Measurements from ENCODE around the gene NADSYN1. TPM values are rescaled to one million over a fixed set of nuclear protein-coding genes. Genes with fewer than 3 reads are reported as not detected.
"Not testable (repeated sequence)": the region's sequence is repeated elsewhere in the genome, so short reads cannot be mapped to it uniquely, and the experiment has no call there.

NADSYN1 gene
- total RNA-seq, 1 experiment from 2014 or later = 34.9 TPM

GRCh38 chr11:71540521-71541304 lies 87.7 kb downstream of the NADSYN1 start:
- not testable (repeated sequence) for DNase-seq; H3K4me3 ChIP-seq (ENCODE audit: insufficient read depth, low read depth, low read length); H3K36me3 ChIP-seq (replicated peaks; ENCODE audit: control insufficient read depth, insufficient read depth, low read length); H3K27me3 ChIP-seq (ENCODE audit: control insufficient read depth, insufficient read depth, low read length)

- Histone ChIP-seq H3K36me3 (replicated peaks; ENCODE audit: control insufficient read depth, insufficient read depth, low read length) (no peaks in the 10 kb centered on the region), H3K4me3 (ENCODE audit: insufficient read depth, low read depth, low read length) (no peak overlapping the region), H3K27me3 (ENCODE audit: control insufficient read depth, insufficient read depth, low read length) (no peaks in the 10 kb centered on the region)
- no peak for DNase-seq
These were observed 89.4 kb downstream of the NADSYN1 start for GRCh38 chr11:71542382-71542781.

GRCh38 chr11:71542879-71543777 lies 90.1 kb downstream of the NADSYN1 start:
- H3K27me3 ChIP-seq (ENCODE audit: control insufficient read depth, insufficient read depth, low read length) = no peaks in the 10 kb centered on the region
- no peaks in the 10 kb centered on the region for H3K36me3 ChIP-seq (replicated peaks; ENCODE audit: control insufficient read depth, insufficient read depth, low read length)
- no peak for DNase-seq

GRCh38 chr11:71543866-71544265 lies 90.9 kb downstream of the NADSYN1 start:
- no peak for DNase-seq
- no peak overlapping the region for H3K4me3 ChIP-seq (ENCODE audit: insufficient read depth, low read depth, low read length)
- no peaks in the 10 kb centered on the region for H3K27me3 ChIP-seq (ENCODE audit: control insufficient read depth, insufficient read depth, low read length)
- no peaks in the 10 kb centered on the region for H3K36me3 ChIP-seq (replicated peaks; ENCODE audit: control insufficient read depth, insufficient read depth, low read length)

More at GRCh38 chr11:71542879-71543777, 90.1 kb downstream of the NADSYN1 start:
- H3K4me3 ChIP-seq (ENCODE audit: insufficient read depth, low read depth, low read length) = no peak overlapping the region

GRCh38 chr11:71544525-71545214 lies 91.7 kb downstream of the NADSYN1 start:
- no peaks in the 10 kb centered on the region for H3K27me3 ChIP-seq (ENCODE audit: control insufficient read depth, insufficient read depth, low read length)
- no peaks in the 10 kb centered on the region for H3K36me3 ChIP-seq (replicated peaks; ENCODE audit: control insufficient read depth, insufficient read depth, low read length)
- DNase-seq = no peak
- no peak overlapping the region for H3K4me3 ChIP-seq (ENCODE audit: insufficient read depth, low read depth, low read length)

- Histone ChIP-seq H3K36me3 (replicated peaks; ENCODE audit: control insufficient read depth, insufficient read depth, low read length) (no peaks in the 10 kb centered on the region), H3K27me3 (ENCODE audit: control insufficient read depth, insufficient read depth, low read length) (no peaks in the 10 kb centered on the region), H3K4me3 (ENCODE audit: insufficient read depth, low read depth, low read length) (no peak overlapping the region)
- DNase-seq = no peak
These were observed 92.5 kb downstream of the NADSYN1 start for GRCh38 chr11:71545405-71545966.

- no peak within 1 kb of the TSS for H3K4me3 ChIP-seq (ENCODE audit: insufficient read depth, low read depth, low read length)
- no peak for DNase-seq
- no peaks in the 10 kb centered on the region for H3K27me3 ChIP-seq (ENCODE audit: control insufficient read depth, insufficient read depth, low read length)
- no peaks in the 10 kb centered on the region for H3K36me3 ChIP-seq (replicated peaks; ENCODE audit: control insufficient read depth, insufficient read depth, low read length)
These were observed 95.1 kb downstream of the NADSYN1 start, which contains the start of gene KRTAP5-9 for GRCh38 chr11:71548120-71548519. Gene KRTAP5-9 (plus strand): TSS chr11:71548420. CDS start chr11:71548658, 238 bp downstream.

- DNase-seq = no peak
These were observed 95.7 kb downstream of the NADSYN1 start for GRCh38 chr11:71548716-71549151.

More at GRCh38 chr11:71548716-71549151, 95.7 kb downstream of the NADSYN1 start:
- H3K4me3 ChIP-seq (ENCODE audit: insufficient read depth, low read depth, low read length) = no peak overlapping the region
- no peaks in the 10 kb centered on the region for H3K36me3 ChIP-seq (replicated peaks; ENCODE audit: control insufficient read depth, insufficient read depth, low read length)
- no peaks in the 10 kb centered on the region for H3K27me3 ChIP-seq (ENCODE audit: control insufficient read depth, insufficient read depth, low read length)

Other genes starting within 250 kb of the NADSYN1 start
- gene SHANK2, start 200.6 kb upstream of the NADSYN1 start, total RNA-seq (2014; rRNA removed; shearing (Covaris generic)) = 9.7 and 14.8 TPM in 2 replicates
- 123 and 143 TPM in 2 replicates for gene DHCR7, start 4.8 kb upstream of the NADSYN1 start, total RNA-seq (2014; rRNA removed; shearing (Covaris generic))
- not detected in 2 replicates for gene KRTAP5-7, start 74.1 kb downstream of the NADSYN1 start, total RNA-seq (2014; rRNA removed; shearing (Covaris generic))
- not detected in 2 replicates for gene KRTAP5-8, start 84.8 kb downstream of the NADSYN1 start, total RNA-seq (2014; rRNA removed; shearing (Covaris generic))
- not detected in 2 replicates for gene KRTAP5-9, start 95.2 kb downstream of the NADSYN1 start, total RNA-seq (2014; rRNA removed; shearing (Covaris generic))
- gene KRTAP5-10, start 112.4 kb downstream of the NADSYN1 start, total RNA-seq (2014; rRNA removed; shearing (Covaris generic)) = 0.14 TPM in 1 of 2 replicates, not detected in the other
- gene KRTAP5-11, start 129.7 kb downstream of the NADSYN1 start, total RNA-seq (2014; rRNA removed; shearing (Covaris generic)) = 0.92 TPM in 1 of 2 replicates, not detected in the other

Measured in H7 (cell line).